Neural progenitor cell (in vitro differentiated cells): ENCODE results near the gene TGFB2. TPM values are rescaled to one million over a fixed set of nuclear protein-coding genes. Genes with fewer than 3 reads are reported as not detected.

ENCODE experiments used
- DNase-seq: peaks from one replicate; pipeline ENCODE4 v3.0.0-alpha.2; 2016; ENCODE audit warnings: low spot score
- H2AFZ ChIP-seq: fragments of 200-600 bp; sonication (generic); replicated peaks from 2 replicates; pipeline ENCODE4 v1.6.1; 2016; ENCODE audit warnings: antibody characterized with exemption
- H3F3A ChIP-seq: fragments of 200-600 bp; sonication (generic); 2 replicates; pipeline ENCODE4 v1.6.1; 2016; ENCODE audit warnings: antibody characterized with exemption, low read depth
- H3K27ac ChIP-seq: fragments of 200-600 bp; sonication (generic); 2 replicates; pipeline ENCODE4 v1.5.1; 2016; ENCODE audit warnings: mild to moderate bottlenecking
- H3K27me3 ChIP-seq: fragments of 200-600 bp; sonication (generic); 2 replicates; pipeline ENCODE4 v1.6.1; 2016; ENCODE audit warnings: mild to moderate bottlenecking, moderate library complexity
- H3K36me3 ChIP-seq: fragments of 200-600 bp; sonication (generic); 2 replicates; pipeline ENCODE4 v1.5.1; 2016
- H3K4me1 ChIP-seq: fragments of 200-600 bp; sonication (generic); 2 replicates; pipeline ENCODE4 v1.6.1; 2016; ENCODE audit warnings: mixed run types
- H3K4me2 ChIP-seq: fragments of 200-600 bp; sonication (generic); 2 replicates; pipeline ENCODE4 v1.6.1; 2016
- H3K4me3 ChIP-seq: fragments of 200-600 bp; sonication (generic); 2 replicates; pipeline ENCODE4 v1.5.1; 2016
- H3K79me2 ChIP-seq: fragments of 200-600 bp; sonication (generic); 2 replicates; pipeline ENCODE4 v1.6.1; 2016; ENCODE audit warnings: low read depth
- H3K9ac ChIP-seq: fragments of 200-600 bp; sonication (generic); 2 replicates; pipeline ENCODE4 v1.6.1; 2016
- H3K9me3 ChIP-seq: fragments of 200-600 bp; sonication (generic); 2 replicates; pipeline ENCODE4 v1.5.1; 2016; ENCODE audit warnings: low read depth
- H4K20me1 ChIP-seq: fragments of 200-600 bp; sonication (generic); 2 replicates; pipeline ENCODE4 v1.6.1; 2016; ENCODE audit warnings: low read depth
- H3K27ac Mint-ChIP-seq: 3 replicates; pipeline ENCODE4 v1.8.0; 2021; ENCODE audit warnings: mixed read lengths
- H3K27me3 Mint-ChIP-seq: 2 replicates; pipeline ENCODE4 v1.8.0; 2022; ENCODE audit warnings: low read depth, mild to moderate bottlenecking, inconsistent platforms, moderate library complexity, mixed read lengths; ENCODE audit not compliant: insufficient read depth
- H3K36me3 Mint-ChIP-seq: 3 replicates; pipeline ENCODE4 v1.8.0; 2021; ENCODE audit warnings: mixed read lengths
- H3K4me1 Mint-ChIP-seq: 3 replicates; pipeline ENCODE4 v1.8.0; 2021; ENCODE audit warnings: mixed read lengths
- H3K4me3 Mint-ChIP-seq: 3 replicates; pipeline ENCODE4 v1.8.0; 2021; ENCODE audit warnings: mild to moderate bottlenecking, moderate library complexity, mixed read lengths
- H3K9me3 Mint-ChIP-seq: 3 replicates; pipeline ENCODE4 v1.8.0; 2020; ENCODE audit warnings: mixed read lengths
- EZH2 ChIP-seq: fragments of 200-600 bp; sonication (generic); IDR thresholded peaks from 2 replicates; pipeline ENCODE4 v1.6.1; 2017; ENCODE audit warnings: antibody characterized with exemption, mild to moderate bottlenecking, moderate library complexity
- EZH2phosphoT487 ChIP-seq: fragments of 200-600 bp; sonication (generic); IDR thresholded peaks from 2 replicates; pipeline ENCODE4 v1.6.1; 2017; ENCODE audit warnings: antibody characterized with exemption
- total RNA-seq: library from RNA; depleted of rRNA; stranded (reverse); fragments of >200 nt; gene quantifications from 2 replicates; pipeline ENCODE4 v1.2.3, GENCODE V29; 2015; ENCODE audit warnings: low replicate concordance
- TF ChIP-seq, protein P1 (sequence below): fragments of 200-600 bp; sonication (generic); IDR thresholded peaks from 2 replicates; pipeline ENCODE4 v1.5.1; 2017; ENCODE audit warnings: antibody characterized with exemption, mild to moderate bottlenecking

TGFB2 gene
- 0.37 and 1.9 TPM in 2 replicates for total RNA-seq

GRCh38 chr1:218344814-218345672 is at the start of gene TGFB2:
TGFB2 (plus strand) TSS chr1:218345336; CDS start chr1:218346702, 1,366 bp downstream.
- H3K4me1 Mint-ChIP-seq: peaks cover 20% of the 10 kb centered on the region
- H3K9me3 Mint-ChIP-seq: no peaks in the 10 kb centered on the region
- no peak within 1 kb of the TSS for H3K4me3 Mint-ChIP-seq
- H3K27me3 Mint-ChIP-seq: peaks cover 20% of the 10 kb centered on the region
- Histone ChIP-seq H3K36me3 (no peaks in the 10 kb centered on the region), H4K20me1 (no peaks in the 10 kb centered on the region), H3K4me2 (peak within 1 kb of the TSS; percentile 86), H3K27ac (no peak within 1 kb of the TSS), H3K4me3 (peak within 1 kb of the TSS; percentile 72), H2AFZ (peak within 1 kb of the TSS; percentile 97), H3F3A (peaks cover 11% of the 10 kb centered on the region), H3K9me3 (no peaks in the 10 kb centered on the region), H3K27me3 (peaks cover 38% of the 10 kb centered on the region), H3K9ac (no peak within 1 kb of the TSS), H3K4me1 (peaks cover 10% of the 10 kb centered on the region), H3K79me2 (no peaks in the 10 kb centered on the region)
- H3K27ac Mint-ChIP-seq: no peak within 1 kb of the TSS
- peak; percentile 29 for DNase-seq
- TF ChIP-seq EZH2 (no peak), EZH2phosphoT487 (no peak)
- TF ChIP-seq, protein P1, sequence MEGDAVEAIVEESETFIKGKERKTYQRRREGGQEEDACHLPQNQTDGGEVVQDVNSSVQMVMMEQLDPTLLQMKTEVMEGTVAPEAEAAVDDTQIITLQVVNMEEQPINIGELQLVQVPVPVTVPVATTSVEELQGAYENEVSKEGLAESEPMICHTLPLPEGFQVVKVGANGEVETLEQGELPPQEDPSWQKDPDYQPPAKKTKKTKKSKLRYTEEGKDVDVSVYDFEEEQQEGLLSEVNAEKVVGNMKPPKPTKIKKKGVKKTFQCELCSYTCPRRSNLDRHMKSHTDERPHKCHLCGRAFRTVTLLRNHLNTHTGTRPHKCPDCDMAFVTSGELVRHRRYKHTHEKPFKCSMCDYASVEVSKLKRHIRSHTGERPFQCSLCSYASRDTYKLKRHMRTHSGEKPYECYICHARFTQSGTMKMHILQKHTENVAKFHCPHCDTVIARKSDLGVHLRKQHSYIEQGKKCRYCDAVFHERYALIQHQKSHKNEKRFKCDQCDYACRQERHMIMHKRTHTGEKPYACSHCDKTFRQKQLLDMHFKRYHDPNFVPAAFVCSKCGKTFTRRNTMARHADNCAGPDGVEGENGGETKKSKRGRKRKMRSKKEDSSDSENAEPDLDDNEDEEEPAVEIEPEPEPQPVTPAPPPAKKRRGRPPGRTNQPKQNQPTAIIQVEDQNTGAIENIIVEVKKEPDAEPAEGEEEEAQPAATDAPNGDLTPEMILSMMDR: no peak
- H3K36me3 Mint-ChIP-seq: no peaks in the 10 kb centered on the region

- Mint-ChIP-seq H3K27me3 (no peaks in the 10 kb centered on the region), H3K27ac (no peak overlapping the region), H3K36me3 (no peaks in the 10 kb centered on the region), H3K4me1 (no peaks in the 10 kb centered on the region), H3K4me3 (no peak overlapping the region), H3K9me3 (no peaks in the 10 kb centered on the region)
- Histone ChIP-seq H3K36me3 (no peaks in the 10 kb centered on the region), H3K9me3 (no peaks in the 10 kb centered on the region), H3F3A (peaks cover 24% of the 10 kb centered on the region), H2AFZ (no peak overlapping the region), H3K27ac (no peak overlapping the region), H3K27me3 (no peaks in the 10 kb centered on the region), H4K20me1 (no peaks in the 10 kb centered on the region), H3K4me2 (no peak overlapping the region), H3K4me3 (no peak overlapping the region), H3K79me2 (peaks cover 98% of the 10 kb centered on the region), H3K4me1 (peaks cover 34% of the 10 kb centered on the region), H3K9ac (no peak overlapping the region)
- no peak for TF ChIP-seq EZH2
- TF ChIP-seq, protein P1: no peak
- no peak for TF ChIP-seq EZH2phosphoT487
- no peak for DNase-seq
Observed at GRCh38 chr1:218296162-218296561, 49.0 kb upstream of the TGFB2 start.

- Histone ChIP-seq H3K9me3 (no peaks in the 10 kb centered on the region), H3K4me3 (no peak overlapping the region), H3K27ac (no peak overlapping the region), H2AFZ (no peak overlapping the region), H3F3A (peaks cover 36% of the 10 kb centered on the region), H3K79me2 (peaks cover 89% of the 10 kb centered on the region), H3K4me1 (peaks cover 44% of the 10 kb centered on the region), H3K27me3 (no peaks in the 10 kb centered on the region), H4K20me1 (no peaks in the 10 kb centered on the region), H3K4me2 (no peak overlapping the region), H3K9ac (no peak overlapping the region), H3K36me3 (no peaks in the 10 kb centered on the region)
- Mint-ChIP-seq H3K9me3 (no peaks in the 10 kb centered on the region), H3K4me3 (no peak overlapping the region), H3K36me3 (no peaks in the 10 kb centered on the region), H3K4me1 (no peaks in the 10 kb centered on the region), H3K27me3 (no peaks in the 10 kb centered on the region), H3K27ac (no peak overlapping the region)
- TF ChIP-seq, protein P1: no peak
- TF ChIP-seq EZH2 (no peak), EZH2phosphoT487 (no peak)
- no peak for DNase-seq
Observed at GRCh38 chr1:218297461-218297860, 47.7 kb upstream of the TGFB2 start.
